ENCODE data around the gene PPP6R2.
"Not testable (repeated sequence)": the region's sequence is repeated elsewhere in the genome, so short reads cannot be mapped to it uniquely, and the experiment has no call there.

DNA sequence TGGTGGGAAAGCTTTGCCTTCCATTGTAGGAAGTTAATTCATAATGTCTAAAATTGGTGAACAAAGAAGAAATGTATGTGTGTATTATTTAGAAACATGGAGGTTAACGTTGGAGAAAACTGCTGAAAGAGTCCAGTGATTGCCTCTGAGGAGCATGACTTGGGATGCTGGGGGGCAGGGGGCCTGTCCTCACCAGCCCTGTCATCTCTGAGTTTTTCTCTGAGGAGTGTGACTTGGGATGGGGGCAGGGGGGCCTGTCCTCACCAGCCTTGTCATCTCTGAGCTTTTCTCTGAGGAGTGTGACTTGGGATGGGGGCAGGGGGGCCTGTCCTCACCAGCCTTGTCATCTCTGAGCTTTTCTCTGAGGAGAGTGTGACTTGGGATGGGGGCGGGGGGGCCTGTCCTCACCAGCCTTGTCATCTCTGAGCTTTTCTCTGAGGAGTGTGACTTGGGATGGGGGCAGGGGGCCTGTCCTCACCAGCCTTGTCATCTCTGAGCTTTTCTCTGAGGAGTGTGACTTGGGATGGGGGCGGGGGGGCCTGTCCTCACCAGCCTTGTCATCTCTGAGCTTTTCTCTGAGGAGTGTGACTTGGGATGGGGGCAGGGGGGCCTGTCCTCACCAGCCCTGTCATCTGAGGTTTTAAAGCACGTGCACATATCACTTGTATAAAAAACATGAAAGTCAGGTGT, 54.4 kb downstream of the PPP6R2 start:
- TF ChIP-seq EZH2 (IDR thresholded peaks at IDR 0.05; ENCODE audit: low read length); CTCF (optimal IDR thresholded peaks at IDR 0.05 in 1 of 3, IDR thresholded peaks at IDR 0.05 in 1 of 3, conservative IDR thresholded peaks at IDR 0.05 in 1 of 3; ENCODE audit: extremely low read depth in 1 of 3, insufficient read depth in 2 of 3, low read length in 3 of 3): not testable (repeated sequence)

Data from keratinocyte (primary cell).